WTC11 (cell line): ENCODE results near the gene DNAH11. TPM values are rescaled to one million over a fixed set of nuclear protein-coding genes. Genes with fewer than 3 reads are reported as not detected.

Experiments
- ATAC-seq: fragments of 200-7000 bp; cut with Tn5 transposase; 2 replicates; pipeline ENCODE4 v1.10.0; 2021; ENCODE audit warnings: mild to moderate bottlenecking, moderate library complexity
- CTCF ChIA-PET: fragments of 300-600 bp; sonication (Branson Sonifier 250); formaldehyde crosslinking; loops from one replicate; lab custom pipeline; 2021; ENCODE audit warnings: antibody characterized with exemption; lab: Charles Lee
- POLR2A ChIA-PET: fragments of 350-600 bp; sonication (Branson Sonifier 250); formaldehyde crosslinking; loops from one replicate; lab custom pipeline; 2021; ENCODE audit warnings: antibody characterized with exemption; lab: Charles Lee
- DNase-seq: peaks from one replicate; pipeline ENCODE4 v3.0.0; 2021; ENCODE audit warnings: low spot score
- H3K27ac Mint-ChIP-seq: 2 replicates; pipeline ENCODE4 v1.8.0; 2021; ENCODE audit warnings: mixed read lengths
- H3K27me3 Mint-ChIP-seq: 2 replicates; pipeline ENCODE4 v1.8.0; 2021; ENCODE audit warnings: low read depth, mild to moderate bottlenecking, moderate library complexity, mixed read lengths
- H3K36me3 Mint-ChIP-seq: 2 replicates; pipeline ENCODE4 v1.8.0; 2021; ENCODE audit warnings: mixed read lengths
- H3K4me1 Mint-ChIP-seq: 2 replicates; pipeline ENCODE4 v1.8.0; 2022; ENCODE audit warnings: mixed read lengths
- H3K4me3 Mint-ChIP-seq: 2 replicates; pipeline ENCODE4 v1.8.0; 2021; ENCODE audit warnings: mild to moderate bottlenecking, moderate library complexity, mixed read lengths
- H3K9me3 Mint-ChIP-seq: 2 replicates; pipeline ENCODE4 v1.8.0; 2021; ENCODE audit warnings: mixed read lengths
- ATF1 ChIP-seq: sonication (generic); formaldehyde crosslinking; IDR thresholded peaks from 2 replicates; pipeline ENCODE4 v1.8.1; 2023; ENCODE audit warnings: mild to moderate bottlenecking, moderate library complexity, missing genetic modification reagents
- E2F4 ChIP-seq: sonication (generic); formaldehyde crosslinking; IDR thresholded peaks from 2 replicates; pipeline ENCODE4 v1.8.1; 2022; ENCODE audit warnings: low read depth, mild to moderate bottlenecking, moderate library complexity, missing genetic modification reagents, borderline replicate concordance
- ERG ChIP-seq: fragments of 250-450 bp; sonication (Bioruptor Pico); IDR thresholded peaks from 2 replicates; pipeline ENCODE4 v1.8.0; 2021; ENCODE audit warnings: mild to moderate bottlenecking
- FOXK1 ChIP-seq: sonication (generic); formaldehyde crosslinking; IDR thresholded peaks from 2 replicates; pipeline ENCODE4 v1.8.0; 2022; ENCODE audit warnings: mild to moderate bottlenecking, moderate library complexity, missing genetic modification reagents
- HMGA2 ChIP-seq: fragments of 250-450 bp; sonication (Bioruptor Pico); IDR thresholded peaks from 2 replicates; pipeline ENCODE4 v1.4.0; 2021; ENCODE audit warnings: mild to moderate bottlenecking, moderate library complexity
- NFATC4 ChIP-seq: fragments of 250-450 bp; sonication (Bioruptor Pico); IDR thresholded peaks from 2 replicates; pipeline ENCODE4 v1.9.0; 2021; ENCODE audit warnings: mild to moderate bottlenecking
- NFE2L1 ChIP-seq: sonication (generic); formaldehyde crosslinking; IDR thresholded peaks from 2 replicates; pipeline ENCODE4 v1.8.1; 2023; ENCODE audit warnings: missing genetic modification reagents
- STAT6 ChIP-seq: sonication (generic); formaldehyde crosslinking; conservative IDR thresholded peaks from 2 replicates; pipeline ENCODE4 v1.8.1; 2023; ENCODE audit warnings: mild to moderate bottlenecking, low read depth, missing genetic modification reagents, moderate library complexity
- TEAD1 ChIP-seq: sonication (generic); formaldehyde crosslinking; IDR thresholded peaks from 2 replicates; pipeline ENCODE4 v1.8.0; 2022; ENCODE audit warnings: mild to moderate bottlenecking, missing genetic modification reagents
- USF1 ChIP-seq: sonication (generic); formaldehyde crosslinking; IDR thresholded peaks from 2 replicates; pipeline ENCODE4 v1.8.0; 2022; ENCODE audit warnings: mild to moderate bottlenecking, missing genetic modification reagents
- ZNF317 ChIP-seq: sonication (generic); formaldehyde crosslinking; IDR thresholded peaks from 2 replicates; pipeline ENCODE4 v1.8.1; 2023; ENCODE audit warnings: low read depth, mild to moderate bottlenecking, moderate library complexity, missing genetic modification reagents, borderline replicate concordance
- ZNF671 ChIP-seq: fragments of 250-450 bp; sonication (Bioruptor Pico); IDR thresholded peaks from 2 replicates; pipeline ENCODE4 v1.8.0; 2021; ENCODE audit warnings: mild to moderate bottlenecking
- ZSCAN18 ChIP-seq: fragments of 250-450 bp; sonication (Bioruptor Pico); IDR thresholded peaks from 2 replicates; pipeline ENCODE4 v2.1.2; 2022; ENCODE audit warnings: mild to moderate bottlenecking, moderate library complexity
- total RNA-seq: library from RNA; stranded (reverse); gene quantifications from 3 replicates; pipeline ENCODE4 v1.2.3, GENCODE V29; 2021
- TF ChIP-seq, protein P1 (sequence below): sonication (generic); formaldehyde crosslinking; IDR thresholded peaks from 2 replicates; pipeline ENCODE4 v1.8.1; 2023; ENCODE audit warnings: mild to moderate bottlenecking, missing genetic modification reagents, moderate library complexity
- TF ChIP-seq, protein P2 (sequence below): sonication (generic); formaldehyde crosslinking; IDR thresholded peaks from 2 replicates; pipeline ENCODE4 v1.8.0; 2023; ENCODE audit warnings: mild to moderate bottlenecking, missing genetic modification reagents
- TF ChIP-seq, protein P3 (sequence below): sonication (generic); formaldehyde crosslinking; IDR thresholded peaks from 2 replicates; pipeline ENCODE4 v1.8.1; 2023; ENCODE audit warnings: mild to moderate bottlenecking, moderate library complexity, missing genetic modification reagents

The DNAH11 gene
- total RNA-seq, 1 experiment from 2014 or later, result 6.4 TPM

DNA sequence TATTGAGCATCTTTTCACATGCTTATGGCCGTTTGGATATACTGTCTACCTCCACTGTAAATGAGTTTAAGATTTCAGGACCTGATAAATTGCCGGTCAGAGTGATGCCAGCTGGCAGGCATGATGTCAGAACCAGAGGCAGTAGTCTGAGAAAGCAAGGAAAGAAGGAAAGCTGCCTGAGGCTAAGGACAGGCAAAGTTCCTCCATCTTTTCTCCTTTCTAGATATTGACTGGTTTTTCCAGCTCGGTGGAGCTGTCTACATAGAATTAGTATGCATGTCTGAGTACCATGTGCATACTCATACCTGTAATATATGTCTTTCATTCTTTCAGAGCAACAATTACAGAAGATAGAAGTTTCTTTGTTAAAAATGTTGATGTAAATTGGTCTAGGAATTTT lies 350.6 kb downstream of the DNAH11 start:
- Mint-ChIP-seq H3K27me3 (no peaks in the 10 kb centered on the region), H3K27ac (no peak overlapping the region; the same call in 1 of the 2 replicates), H3K36me3 (peaks cover 35% of the 10 kb centered on the region), H3K4me1 (0 out of 2 replicates have a peak, but pooled peaks cover 3% of the 10 kb centered on the region), H3K9me3 (no peaks in the 10 kb centered on the region), H3K4me3 (no peak overlapping the region)
- CTCF ChIA-PET, result no interaction called here
- DNase-seq, result no peak
- POLR2A ChIA-PET, result no interaction called here
- TF ChIP-seq TEAD1, result no peak
- TF ChIP-seq E2F4, result no peak
- TF ChIP-seq ATF1 (CRISPR knock-in tag), result no peak
- no peak for TF ChIP-seq ZNF671 (CRISPR knock-in tag)
- no peak for ATAC-seq

DNA sequence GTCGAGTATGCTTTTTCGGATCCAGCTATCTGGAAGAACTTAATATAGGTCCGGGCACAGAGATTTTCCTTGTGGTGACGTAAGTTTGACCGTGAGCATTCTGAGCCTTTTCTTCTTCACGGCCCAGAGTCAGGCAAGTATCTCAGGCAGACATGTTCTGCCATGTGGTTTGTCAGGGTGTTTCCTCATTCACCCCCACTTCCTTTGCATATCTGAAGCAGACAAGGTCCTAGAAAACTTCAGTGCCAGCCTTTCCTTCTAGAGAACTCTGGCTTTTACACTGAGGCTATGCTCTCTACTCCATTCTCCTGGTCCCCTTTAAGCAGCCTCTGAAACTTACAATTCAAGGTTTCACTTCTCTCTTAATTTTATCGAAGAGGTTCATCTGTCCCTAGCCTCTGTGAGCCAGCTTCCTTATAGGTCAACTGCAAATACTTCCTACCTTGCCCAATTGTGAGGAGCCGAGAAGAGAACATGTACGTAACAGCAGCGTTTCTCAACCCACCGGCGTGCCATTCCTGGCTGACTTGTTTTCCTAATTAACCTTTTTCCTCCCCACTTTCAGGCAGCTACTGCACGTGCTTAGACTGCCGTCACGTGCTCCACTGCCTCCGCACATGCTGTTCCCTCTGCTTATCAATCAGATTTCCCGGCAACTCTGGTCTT lies 355.6 kb downstream of the DNAH11 start:
- ATAC-seq (no peak), DNase-seq (no peak)
- no peaks in the 10 kb centered on the region for H3K9me3 Mint-ChIP-seq
- CTCF ChIA-PET, result no interaction called here
- H3K4me1 Mint-ChIP-seq, result 0 out of 2 replicates have a peak, but pooled peaks cover 5% of the 10 kb centered on the region
- peaks cover 81% of the 10 kb centered on the region for H3K36me3 Mint-ChIP-seq
- POLR2A ChIA-PET, result no interaction called here
- H3K4me3 Mint-ChIP-seq, result no peak overlapping the region
- peak overlapping the region; percentile 58; the same call in 1 of the 2 replicates for H3K27ac Mint-ChIP-seq
- H3K27me3 Mint-ChIP-seq, result no peaks in the 10 kb centered on the region
- TF ChIP-seq NFATC4 (CRISPR knock-in tag), result no peak
- TF ChIP-seq, protein P1, sequence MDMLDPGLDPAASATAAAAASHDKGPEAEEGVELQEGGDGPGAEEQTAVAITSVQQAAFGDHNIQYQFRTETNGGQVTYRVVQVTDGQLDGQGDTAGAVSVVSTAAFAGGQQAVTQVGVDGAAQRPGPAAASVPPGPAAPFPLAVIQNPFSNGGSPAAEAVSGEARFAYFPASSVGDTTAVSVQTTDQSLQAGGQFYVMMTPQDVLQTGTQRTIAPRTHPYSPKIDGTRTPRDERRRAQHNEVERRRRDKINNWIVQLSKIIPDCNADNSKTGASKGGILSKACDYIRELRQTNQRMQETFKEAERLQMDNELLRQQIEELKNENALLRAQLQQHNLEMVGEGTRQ, result no peak
- TF ChIP-seq NFE2L1 (CRISPR knock-in tag), result no peak
- no peak for TF ChIP-seq E2F4
- TF ChIP-seq, protein P2, sequence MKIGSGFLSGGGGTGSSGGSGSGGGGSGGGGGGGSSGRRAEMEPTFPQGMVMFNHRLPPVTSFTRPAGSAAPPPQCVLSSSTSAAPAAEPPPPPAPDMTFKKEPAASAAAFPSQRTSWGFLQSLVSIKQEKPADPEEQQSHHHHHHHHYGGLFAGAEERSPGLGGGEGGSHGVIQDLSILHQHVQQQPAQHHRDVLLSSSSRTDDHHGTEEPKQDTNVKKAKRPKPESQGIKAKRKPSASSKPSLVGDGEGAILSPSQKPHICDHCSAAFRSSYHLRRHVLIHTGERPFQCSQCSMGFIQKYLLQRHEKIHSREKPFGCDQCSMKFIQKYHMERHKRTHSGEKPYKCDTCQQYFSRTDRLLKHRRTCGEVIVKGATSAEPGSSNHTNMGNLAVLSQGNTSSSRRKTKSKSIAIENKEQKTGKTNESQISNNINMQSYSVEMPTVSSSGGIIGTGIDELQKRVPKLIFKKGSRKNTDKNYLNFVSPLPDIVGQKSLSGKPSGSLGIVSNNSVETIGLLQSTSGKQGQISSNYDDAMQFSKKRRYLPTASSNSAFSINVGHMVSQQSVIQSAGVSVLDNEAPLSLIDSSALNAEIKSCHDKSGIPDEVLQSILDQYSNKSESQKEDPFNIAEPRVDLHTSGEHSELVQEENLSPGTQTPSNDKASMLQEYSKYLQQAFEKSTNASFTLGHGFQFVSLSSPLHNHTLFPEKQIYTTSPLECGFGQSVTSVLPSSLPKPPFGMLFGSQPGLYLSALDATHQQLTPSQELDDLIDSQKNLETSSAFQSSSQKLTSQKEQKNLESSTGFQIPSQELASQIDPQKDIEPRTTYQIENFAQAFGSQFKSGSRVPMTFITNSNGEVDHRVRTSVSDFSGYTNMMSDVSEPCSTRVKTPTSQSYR, result no peak
- no peak for TF ChIP-seq ERG
- TF ChIP-seq HMGA2 (CRISPR knock-in tag), result no peak
- TF ChIP-seq FOXK1 (CRISPR knock-in tag), result no peak
- no peak for TF ChIP-seq ZNF317
- no peak for TF ChIP-seq ZSCAN18 (CRISPR knock-in tag)
- TF ChIP-seq, protein P3, sequence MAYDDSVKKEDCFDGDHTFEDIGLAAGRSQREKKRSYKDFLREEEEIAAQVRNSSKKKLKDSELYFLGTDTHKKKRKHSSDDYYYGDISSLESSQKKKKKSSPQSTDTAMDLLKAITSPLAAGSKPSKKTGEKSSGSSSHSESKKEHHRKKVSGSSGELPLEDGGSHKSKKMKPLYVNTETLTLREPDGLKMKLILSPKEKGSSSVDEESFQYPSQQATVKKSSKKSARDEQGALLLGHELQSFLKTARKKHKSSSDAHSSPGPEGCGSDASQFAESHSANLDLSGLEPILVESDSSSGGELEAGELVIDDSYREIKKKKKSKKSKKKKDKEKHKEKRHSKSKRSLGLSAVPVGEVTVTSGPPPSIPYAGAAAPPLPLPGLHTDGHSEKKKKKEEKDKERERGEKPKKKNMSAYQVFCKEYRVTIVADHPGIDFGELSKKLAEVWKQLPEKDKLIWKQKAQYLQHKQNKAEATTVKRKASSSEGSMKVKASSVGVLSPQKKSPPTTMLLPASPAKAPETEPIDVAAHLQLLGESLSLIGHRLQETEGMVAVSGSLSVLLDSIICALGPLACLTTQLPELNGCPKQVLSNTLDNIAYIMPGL (CRISPR knock-in tag), result no peak
- TF ChIP-seq STAT6, result no peak
- TF ChIP-seq USF1, result no peak
